GM23338 (cell line): ENCODE data around the gene CMIP.

ENCODE experiments used
- CTCF ChIP-seq, 2 experiments: fragments of 200-600 bp in 1 of 2; sonication (generic) in 1 of 2; conservative IDR thresholded peaks; 2 replicates each; pipeline versions ENCODE4 v1.5.1 to v1.6.1; 2016 to 2017; ENCODE audit warnings: antibody characterized with exemption in 2 of 2, low read depth in 2 of 2, mild to moderate bottlenecking in 2 of 2, moderate library complexity in 1 of 2
- EZH2 ChIP-seq: fragments of 200-600 bp; sonication (generic); IDR thresholded peaks from one replicate; pipeline ENCODE4 v1.8.0; 2017; ENCODE audit warnings: antibody characterized with exemption, mild to moderate bottlenecking, low read depth; ENCODE audit not compliant: unreplicated experiment
- EZH2phosphoT487 ChIP-seq: fragments of 200-600 bp; sonication (generic); IDR thresholded peaks from one replicate; pipeline ENCODE4 v1.8.1; 2018; ENCODE audit warnings: antibody characterized with exemption; ENCODE audit not compliant: unreplicated experiment
- POLR2AphosphoS5 ChIP-seq: IDR thresholded peaks from 2 replicates; pipeline ENCODE4 v1.6.1; 2016; ENCODE audit warnings: antibody characterized with exemption, low read depth
- TF ChIP-seq, protein P1 (sequence below): IDR thresholded peaks from one replicate; pipeline ENCODE4 v1.6.1; 2018; ENCODE audit warnings: antibody characterized with exemption; ENCODE audit not compliant: unreplicated experiment

GRCh38 chr16:81713796-81714195 lies 269.2 kb downstream of the CMIP start:
- TF ChIP-seq CTCF (conservative IDR thresholded peaks at IDR 0.05; ENCODE audit: low read depth in 2 of 2) (no peak), EZH2phosphoT487 (no peak), POLR2AphosphoS5 (no peak), EZH2 (no peak)
- TF ChIP-seq, protein P1, sequence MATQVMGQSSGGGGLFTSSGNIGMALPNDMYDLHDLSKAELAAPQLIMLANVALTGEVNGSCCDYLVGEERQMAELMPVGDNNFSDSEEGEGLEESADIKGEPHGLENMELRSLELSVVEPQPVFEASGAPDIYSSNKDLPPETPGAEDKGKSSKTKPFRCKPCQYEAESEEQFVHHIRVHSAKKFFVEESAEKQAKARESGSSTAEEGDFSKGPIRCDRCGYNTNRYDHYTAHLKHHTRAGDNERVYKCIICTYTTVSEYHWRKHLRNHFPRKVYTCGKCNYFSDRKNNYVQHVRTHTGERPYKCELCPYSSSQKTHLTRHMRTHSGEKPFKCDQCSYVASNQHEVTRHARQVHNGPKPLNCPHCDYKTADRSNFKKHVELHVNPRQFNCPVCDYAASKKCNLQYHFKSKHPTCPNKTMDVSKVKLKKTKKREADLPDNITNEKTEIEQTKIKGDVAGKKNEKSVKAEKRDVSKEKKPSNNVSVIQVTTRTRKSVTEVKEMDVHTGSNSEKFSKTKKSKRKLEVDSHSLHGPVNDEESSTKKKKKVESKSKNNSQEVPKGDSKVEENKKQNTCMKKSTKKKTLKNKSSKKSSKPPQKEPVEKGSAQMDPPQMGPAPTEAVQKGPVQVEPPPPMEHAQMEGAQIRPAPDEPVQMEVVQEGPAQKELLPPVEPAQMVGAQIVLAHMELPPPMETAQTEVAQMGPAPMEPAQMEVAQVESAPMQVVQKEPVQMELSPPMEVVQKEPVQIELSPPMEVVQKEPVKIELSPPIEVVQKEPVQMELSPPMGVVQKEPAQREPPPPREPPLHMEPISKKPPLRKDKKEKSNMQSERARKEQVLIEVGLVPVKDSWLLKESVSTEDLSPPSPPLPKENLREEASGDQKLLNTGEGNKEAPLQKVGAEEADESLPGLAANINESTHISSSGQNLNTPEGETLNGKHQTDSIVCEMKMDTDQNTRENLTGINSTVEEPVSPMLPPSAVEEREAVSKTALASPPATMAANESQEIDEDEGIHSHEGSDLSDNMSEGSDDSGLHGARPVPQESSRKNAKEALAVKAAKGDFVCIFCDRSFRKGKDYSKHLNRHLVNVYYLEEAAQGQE = no peak
